Measurements from ENCODE around the gene DEDD.

Gene DEDD

GRCh38 chr1:161140755-161141400, 8.4 kb upstream of the DEDD start:
- POLR2A ChIA-PET, result interaction anchor here (1.1 to 1.3 kb wide), 2 partner anchors 13 to 17 kb away, joined by 3 to 4 read pairs; partner anchors contain the start of gene UFC1
- DNase-seq (ENCODE audit: extremely low spot score), result no peak
- CTCF ChIA-PET, result interaction anchor here (1.3 kb wide), 1 partner anchor 11 kb away, joined by 6 read pairs; no protein-coding TSS in a partner anchor
- TF ChIP-seq BHLHE40 (IDR thresholded peaks at IDR 0.05; ENCODE audit: borderline replicate concordance) (no peak), CTBP1 (IDR thresholded peaks at IDR 0.05; ENCODE audit: borderline replicate concordance) (no peak), NFRKB (IDR thresholded peaks at IDR 0.05) (no peak), FOXA1 (IDR thresholded peaks at IDR 0.05) (no peak), TARDBP (IDR thresholded peaks at IDR 0.05) (no peak), FOXM1 (IDR thresholded peaks at IDR 0.05; ENCODE audit: borderline replicate concordance) (no peak), HDGF (IDR thresholded peaks at IDR 0.05; ENCODE audit: borderline replicate concordance) (no peak), ZNF384 (IDR thresholded peaks at IDR 0.05) (no peak), L3MBTL2 (conservative IDR thresholded peaks at IDR 0.05) (no peak), LEF1 (IDR thresholded peaks at IDR 0.05; ENCODE audit: borderline replicate concordance) (no peak), SP1 (IDR thresholded peaks at IDR 0.05) (no peak)

- DNase-seq (ENCODE audit: extremely low spot score), result peak; percentile 55
- TF ChIP-seq NFRKB (IDR thresholded peaks at IDR 0.05), result no peak
- POLR2A ChIA-PET, result interaction anchor here (2.4 kb wide), 1 partner anchor 94 kb away, joined by 8 read pairs; the partner anchor contains the start of gene USF1
- CTCF ChIA-PET, result no interaction called here
These were observed 7.3 kb upstream of the DEDD start for GRCh38 chr1:161139766-161140165.

DNA sequence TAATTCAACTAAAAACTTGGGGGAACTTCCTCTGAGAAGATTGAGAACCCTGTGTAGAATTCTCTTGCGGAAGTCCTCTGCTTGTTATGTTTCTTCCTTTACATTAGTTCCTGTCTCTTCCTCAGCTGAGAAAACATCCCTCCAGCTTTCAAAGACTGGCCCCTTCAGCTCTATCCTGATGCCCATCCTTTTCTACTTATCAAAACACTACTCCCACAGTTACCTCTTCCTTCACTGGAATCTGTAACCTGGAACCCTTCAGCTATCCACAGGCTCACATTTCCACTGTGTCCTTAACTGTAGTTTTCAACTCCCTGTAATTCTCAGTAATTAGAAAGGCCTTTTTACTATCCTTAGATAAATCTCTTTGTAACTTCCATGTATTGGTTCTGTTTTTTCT, 6.0 kb upstream of the DEDD start:
- DNase-seq (ENCODE audit: extremely low spot score), result no peak
- POLR2A ChIA-PET, result interaction anchor here (2.4 kb wide), 1 partner anchor 92 kb away, joined by 8 read pairs; the partner anchor contains the start of gene USF1
- no peak for TF ChIP-seq FOXK2 (IDR thresholded peaks at IDR 0.05)
- TF ChIP-seq ARNT (IDR thresholded peaks at IDR 0.05), result no peak
- TF ChIP-seq FOXA1 (IDR thresholded peaks at IDR 0.05), result no peak
- no peak for TF ChIP-seq SP1 (IDR thresholded peaks at IDR 0.05)
- no peak for TF ChIP-seq L3MBTL2 (conservative IDR thresholded peaks at IDR 0.05)
- no peak for TF ChIP-seq HDGF (IDR thresholded peaks at IDR 0.05; ENCODE audit: borderline replicate concordance)
- no peak for TF ChIP-seq ELF4 (IDR thresholded peaks at IDR 0.05)
- no peak for TF ChIP-seq PKNOX1 (IDR thresholded peaks at IDR 0.05)
- TF ChIP-seq CTBP1 (IDR thresholded peaks at IDR 0.05; ENCODE audit: borderline replicate concordance), result no peak
- no peak for TF ChIP-seq SUZ12 (IDR thresholded peaks at IDR 0.05)
- no peak for TF ChIP-seq ZNF384 (IDR thresholded peaks at IDR 0.05)
- TF ChIP-seq BHLHE40 (IDR thresholded peaks at IDR 0.05; ENCODE audit: borderline replicate concordance), result no peak
- TF ChIP-seq FOXM1 (IDR thresholded peaks at IDR 0.05; ENCODE audit: borderline replicate concordance), result no peak
- no peak for TF ChIP-seq LEF1 (IDR thresholded peaks at IDR 0.05; ENCODE audit: borderline replicate concordance)
- no peak for TF ChIP-seq NFRKB (IDR thresholded peaks at IDR 0.05)
- no peak for TF ChIP-seq TARDBP (IDR thresholded peaks at IDR 0.05)
- CTCF ChIA-PET, result interaction anchor here (0.6 kb wide), 1 partner anchor 41 kb away, joined by 3 read pairs; no protein-coding TSS in a partner anchor

DNA sequence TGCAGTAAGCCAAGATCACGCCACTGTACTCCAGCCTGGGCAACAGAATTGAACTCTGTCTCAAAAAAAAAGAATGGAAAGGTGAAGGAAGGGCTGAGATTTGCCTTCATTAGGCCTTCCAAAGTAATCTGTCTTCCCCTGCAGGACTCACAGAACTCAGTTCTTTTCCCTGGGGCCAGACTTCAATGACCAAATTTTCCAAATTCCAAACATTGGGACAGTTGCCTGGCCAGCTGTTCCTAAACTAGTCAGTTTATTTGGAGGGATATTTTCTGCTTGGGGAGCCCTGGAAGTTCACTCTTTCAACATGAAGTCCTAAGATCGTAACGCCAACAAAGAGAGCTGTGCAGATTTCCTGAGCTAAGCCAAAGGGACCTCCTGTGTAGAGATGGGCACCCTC, 5.4 kb upstream of the DEDD start:
- CTCF ChIA-PET, result interaction anchor here (0.5 to 0.6 kb wide), 2 partner anchors 29 to 41 kb away, joined by 3 to 6 read pairs; no protein-coding TSS in a partner anchor
- TF ChIP-seq ARNT (IDR thresholded peaks at IDR 0.05), result no peak
- TF ChIP-seq SP1 (IDR thresholded peaks at IDR 0.05), result no peak
- no peak for TF ChIP-seq CTBP1 (IDR thresholded peaks at IDR 0.05; ENCODE audit: borderline replicate concordance)
- no peak for TF ChIP-seq BHLHE40 (IDR thresholded peaks at IDR 0.05; ENCODE audit: borderline replicate concordance)
- no peak for DNase-seq (ENCODE audit: extremely low spot score)
- POLR2A ChIA-PET, result interaction anchor here (2.4 kb wide), 1 partner anchor 92 kb away, joined by 8 read pairs; the partner anchor contains the start of gene USF1

DNA sequence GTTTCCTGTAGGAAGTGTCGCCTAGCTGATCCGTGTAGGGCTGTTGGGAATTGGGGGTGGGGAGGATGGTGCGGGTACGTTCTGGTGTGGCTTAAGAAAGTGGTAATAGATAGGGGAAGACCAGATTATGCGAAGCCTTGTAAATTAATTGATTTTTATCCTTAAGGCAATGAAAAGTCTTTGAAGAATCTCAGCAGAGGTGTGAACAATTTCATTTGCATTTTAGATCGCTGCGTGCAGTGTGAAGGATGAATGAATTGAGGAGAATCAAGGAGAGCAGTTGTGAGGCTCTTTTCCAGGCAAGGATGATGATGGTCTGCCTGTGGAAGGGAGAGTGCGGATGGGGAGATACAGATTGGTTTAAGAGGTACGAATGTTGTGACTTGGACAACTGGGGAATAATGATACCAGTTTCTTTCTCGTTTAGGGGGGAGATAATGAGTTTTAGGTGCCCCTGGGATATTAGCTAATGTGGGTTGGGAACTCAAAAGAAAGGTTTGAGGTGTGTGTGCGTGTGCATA, 813 bp upstream of the DEDD start:
- TF ChIP-seq BHLHE40 (IDR thresholded peaks at IDR 0.05; ENCODE audit: borderline replicate concordance), result no peak
- TF ChIP-seq L3MBTL2 (conservative IDR thresholded peaks at IDR 0.05), result peak; percentile 37; the same call in 1 of the 2 replicates
- TF ChIP-seq FOXM1 (IDR thresholded peaks at IDR 0.05; ENCODE audit: borderline replicate concordance), result no peak
- ChIA-PET CTCF (interaction anchor here (0.6 kb wide), 2 partner anchors 48 to 61 kb away, joined by 3 to 5 read pairs; no protein-coding TSS in a partner anchor), POLR2A (interaction anchor here (0.7 to 2.4 kb wide), 17 partner anchors 15 to 256 kb away, joined by 3 to 18 read pairs (median 5); partner anchors contain the start of genes B4GALT3, F11R, KLHDC9 and NIT1)
- DNase-seq (ENCODE audit: extremely low spot score), result no peak

DNA sequence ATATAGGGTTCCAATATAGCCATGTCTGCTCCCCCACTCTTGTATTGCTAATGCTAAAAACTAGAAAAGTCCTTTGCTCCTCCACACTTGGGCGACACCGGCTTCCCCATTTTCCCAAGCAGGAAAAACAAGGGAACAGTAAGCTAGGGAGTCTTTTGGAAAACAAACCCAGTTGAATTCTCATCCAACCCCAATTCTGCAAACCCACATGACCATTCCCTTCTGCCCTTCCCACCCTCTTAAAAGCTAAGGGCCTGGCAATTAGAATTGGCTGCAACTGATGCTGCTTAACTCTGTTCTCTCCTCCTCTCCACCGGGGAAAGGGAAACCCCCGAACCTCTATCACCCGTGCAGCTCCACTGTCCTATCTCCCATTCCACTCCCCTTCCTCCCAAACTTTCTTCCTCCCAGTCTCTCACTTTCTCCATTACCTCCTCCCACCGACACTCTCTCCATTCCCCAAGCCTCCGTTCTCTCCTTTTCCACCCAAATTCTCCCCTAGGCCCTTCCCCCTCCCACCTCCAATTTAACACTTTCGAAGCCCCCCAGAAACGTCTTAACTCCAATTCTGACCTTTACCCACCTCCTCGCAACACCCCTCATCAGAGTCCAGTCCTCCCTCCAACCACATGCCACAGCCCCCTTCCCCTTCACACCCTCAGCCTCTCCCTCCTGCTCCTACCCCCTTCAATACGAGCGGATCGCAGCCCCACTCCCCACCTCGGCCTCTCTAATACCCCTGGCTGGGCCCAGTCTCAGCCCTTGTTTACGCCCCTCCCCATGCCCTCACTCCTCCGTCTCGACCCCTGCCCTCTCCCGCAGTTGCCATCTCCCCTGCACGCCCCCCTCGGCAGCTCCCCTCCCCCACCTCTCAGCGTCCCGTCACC, 701 bp downstream of the DEDD start:
- no peak for TF ChIP-seq FOXK2 (IDR thresholded peaks at IDR 0.05)
- TF ChIP-seq L3MBTL2 (conservative IDR thresholded peaks at IDR 0.05), result peak; percentile 93
- ChIA-PET POLR2A (interaction anchor here (1.0 to 2.4 kb wide), 7 partner anchors 14 to 258 kb away, joined by 3 to 18 read pairs (median 5); partner anchors contain the start of genes F11R, NIT1, PFDN2 and PPOX), CTCF (no interaction called here)
- DNase-seq (ENCODE audit: extremely low spot score), result no peak

DNA sequence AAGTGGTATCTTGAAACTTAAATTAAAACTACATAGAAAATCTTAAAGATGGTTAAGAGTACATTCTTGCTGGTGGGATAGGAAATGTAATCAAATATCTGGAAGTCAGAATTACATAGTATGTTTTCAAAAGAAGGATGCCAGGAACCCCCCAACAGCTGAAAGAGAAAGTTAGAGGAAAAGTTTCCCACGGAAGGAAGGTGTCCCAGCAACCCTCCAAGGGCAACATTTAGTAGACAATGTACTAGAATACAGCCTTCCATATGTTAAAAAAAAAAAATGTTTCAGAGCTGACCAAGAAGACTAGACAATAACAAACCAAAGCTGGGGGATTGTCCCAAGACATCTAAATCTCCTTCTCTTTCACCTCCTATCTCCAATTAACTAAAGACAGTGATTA, 2.2 kb downstream of the DEDD start:
- ChIA-PET POLR2A (no interaction called here), CTCF (no interaction called here)
- DNase-seq (ENCODE audit: extremely low spot score), result no peak
- TF ChIP-seq SP1 (IDR thresholded peaks at IDR 0.05) (no peak), HDGF (IDR thresholded peaks at IDR 0.05; ENCODE audit: borderline replicate concordance) (no peak), ELF4 (IDR thresholded peaks at IDR 0.05) (no peak), ARNT (IDR thresholded peaks at IDR 0.05) (no peak), CTBP1 (IDR thresholded peaks at IDR 0.05; ENCODE audit: borderline replicate concordance) (no peak), FOXA1 (IDR thresholded peaks at IDR 0.05) (no peak), FOXM1 (IDR thresholded peaks at IDR 0.05; ENCODE audit: borderline replicate concordance) (no peak), NFRKB (IDR thresholded peaks at IDR 0.05) (no peak), PKNOX1 (IDR thresholded peaks at IDR 0.05) (no peak), BHLHE40 (IDR thresholded peaks at IDR 0.05; ENCODE audit: borderline replicate concordance) (no peak), TARDBP (IDR thresholded peaks at IDR 0.05) (no peak), L3MBTL2 (conservative IDR thresholded peaks at IDR 0.05) (no peak), ZNF384 (IDR thresholded peaks at IDR 0.05) (no peak), SUZ12 (IDR thresholded peaks at IDR 0.05) (no peak), LEF1 (IDR thresholded peaks at IDR 0.05; ENCODE audit: borderline replicate concordance) (no peak), FOXK2 (IDR thresholded peaks at IDR 0.05) (no peak)
